Measurements from ENCODE around the gene MGAT1.
A peak's percentile ranks its signal among the peaks of the same experiment; 100 is the strongest.

MGAT1 gene

GRCh38 chr5:180797256-180798192 lies 5.1 kb downstream of the MGAT1 start:
- Histone ChIP-seq H3K4me3 (ENCODE audit: low read depth in 1 of 2, low read length in 2 of 2) (no peak overlapping the region), H3K9me3 (ENCODE audit: insufficient read depth, low read length, severe bottlenecking) (no peaks in the 10 kb centered on the region), H3K27ac (ENCODE audit: low read length) (no peak overlapping the region), H2AFZ (ENCODE audit: low read depth, low read length) (no peak overlapping the region), H3K36me3 (ENCODE audit: insufficient read depth, low read length) (peaks cover 63% of the 10 kb centered on the region), H3K9ac (ENCODE audit: low read depth, low read length) (no peak overlapping the region), H3K27me3 (ENCODE audit: insufficient read depth, low read length, poor library complexity) (no peaks in the 10 kb centered on the region), H4K20me1 (ENCODE audit: insufficient read depth, low read length) (peaks cover 85% of the 10 kb centered on the region), H3K4me1 (ENCODE audit: insufficient read depth, low read length) (peaks cover 41% of the 10 kb centered on the region), H3K79me2 (ENCODE audit: insufficient read depth, low read length) (peaks cover 98% of the 10 kb centered on the region), H3K4me2 (ENCODE audit: insufficient read depth, low read length) (peak overlapping the region; percentile 17; the same call in 1 of the 2 replicates)
- DNase-seq = no peak
- no peak for ATAC-seq (ENCODE audit: insufficient read depth, low read depth)
- TF ChIP-seq CTCF (IDR thresholded peaks at IDR 0.05; ENCODE audit: borderline replicate concordance, extremely low read depth, low read length, poor library complexity, severe bottlenecking) (no peak), EZH2 (IDR thresholded peaks at IDR 0.05; ENCODE audit: borderline replicate concordance, low read depth, low read length, severe bottlenecking) (no peak)

GRCh38 chr5:180795771-180796313 lies 6.8 kb downstream of the MGAT1 start:
- Histone ChIP-seq H3K4me2 (ENCODE audit: insufficient read depth, low read length) (no peak overlapping the region), H3K79me2 (ENCODE audit: insufficient read depth, low read length) (peaks cover 97% of the 10 kb centered on the region), H3K4me1 (ENCODE audit: insufficient read depth, low read length) (peaks cover 26% of the 10 kb centered on the region), H4K20me1 (ENCODE audit: insufficient read depth, low read length) (peaks cover 87% of the 10 kb centered on the region), H3K36me3 (ENCODE audit: insufficient read depth, low read length) (peaks cover 72% of the 10 kb centered on the region), H3K9me3 (ENCODE audit: insufficient read depth, low read length, severe bottlenecking) (no peaks in the 10 kb centered on the region), H3K4me3 (ENCODE audit: low read depth in 1 of 2, low read length in 2 of 2) (no peak overlapping the region), H3K27me3 (ENCODE audit: insufficient read depth, low read length, poor library complexity) (no peaks in the 10 kb centered on the region), H2AFZ (ENCODE audit: low read depth, low read length) (no peak overlapping the region), H3K9ac (ENCODE audit: low read depth, low read length) (no peak overlapping the region), H3K27ac (ENCODE audit: low read length) (no peak overlapping the region)
- ATAC-seq (ENCODE audit: insufficient read depth, low read depth) (no peak), DNase-seq (no peak)
- TF ChIP-seq EZH2 (IDR thresholded peaks at IDR 0.05; ENCODE audit: borderline replicate concordance, low read depth, low read length, severe bottlenecking) = no peak
- TF ChIP-seq CTCF (IDR thresholded peaks at IDR 0.05; ENCODE audit: borderline replicate concordance, extremely low read depth, low read length, poor library complexity, severe bottlenecking) = no peak

GRCh38 chr5:180792965-180793287 lies 9.7 kb downstream of the MGAT1 start:
- Histone ChIP-seq H3K9me3 (ENCODE audit: insufficient read depth, low read length, severe bottlenecking) (no peaks in the 10 kb centered on the region), H3K79me2 (ENCODE audit: insufficient read depth, low read length) (peaks cover 75% of the 10 kb centered on the region), H4K20me1 (ENCODE audit: insufficient read depth, low read length) (peaks cover 74% of the 10 kb centered on the region), H3K4me1 (ENCODE audit: insufficient read depth, low read length) (peaks cover 1% of the 10 kb centered on the region; the same call in 1 of the 2 replicates), H3K36me3 (ENCODE audit: insufficient read depth, low read length) (peaks cover 73% of the 10 kb centered on the region), H3K9ac (ENCODE audit: low read depth, low read length) (no peak overlapping the region), H2AFZ (ENCODE audit: low read depth, low read length) (no peak overlapping the region), H3K27ac (ENCODE audit: low read length) (no peak overlapping the region), H3K4me3 (ENCODE audit: low read depth in 1 of 2, low read length in 2 of 2) (no peak overlapping the region), H3K27me3 (ENCODE audit: insufficient read depth, low read length, poor library complexity) (no peaks in the 10 kb centered on the region), H3K4me2 (ENCODE audit: insufficient read depth, low read length) (no peak overlapping the region)
- DNase-seq (no peak), ATAC-seq (ENCODE audit: insufficient read depth, low read depth) (no peak)
- no peak for TF ChIP-seq EZH2 (IDR thresholded peaks at IDR 0.05; ENCODE audit: borderline replicate concordance, low read depth, low read length, severe bottlenecking)
- TF ChIP-seq CTCF (IDR thresholded peaks at IDR 0.05; ENCODE audit: borderline replicate concordance, extremely low read depth, low read length, poor library complexity, severe bottlenecking) = no peak
